GM23248 (cell line): Measurements from ENCODE around the gene GGT6. TPM values are rescaled to one million over a fixed set of nuclear protein-coding genes. Genes with fewer than 3 reads are reported as not detected.

Source experiments
- DNase-seq: peaks from one replicate; pipeline ENCODE4 v3.0.0-alpha.2; 2015
- H2AFZ ChIP-seq: fragments of 200-600 bp; sonication (generic); 2 replicates; pipeline ENCODE4 v1.6.1; 2016; ENCODE audit warnings: antibody characterized with exemption
- H3F3A ChIP-seq: fragments of 200-600 bp; sonication (generic); 2 replicates; pipeline ENCODE4 v1.6.1; 2016; ENCODE audit warnings: mild to moderate bottlenecking, antibody characterized with exemption, mixed run types; ENCODE audit not compliant: insufficient read depth
- H3K27ac ChIP-seq: fragments of 200-600 bp; sonication (generic); 2 replicates; pipeline ENCODE4 v1.5.1; 2016; ENCODE audit warnings: mild to moderate bottlenecking
- H3K27me3 ChIP-seq: fragments of 200-600 bp; sonication (generic); replicated peaks from 2 replicates; pipeline ENCODE4 v1.6.1; 2016; ENCODE audit warnings: mild to moderate bottlenecking; ENCODE audit not compliant: insufficient read depth
- H3K36me3 ChIP-seq: fragments of 200-600 bp; sonication (generic); 2 replicates; pipeline ENCODE4 v1.6.1; 2016; ENCODE audit warnings: low read depth, mild to moderate bottlenecking
- H3K4me1 ChIP-seq: fragments of 200-600 bp; sonication (generic); 2 replicates; pipeline ENCODE4 v1.6.1; 2016; ENCODE audit warnings: mild to moderate bottlenecking; ENCODE audit not compliant: insufficient read depth
- H3K4me2 ChIP-seq: fragments of 200-600 bp; sonication (generic); one replicate; pipeline ENCODE4 v1.6.1; 2016; ENCODE audit warnings: mild to moderate bottlenecking; ENCODE audit not compliant: unreplicated experiment
- H3K4me3 ChIP-seq: fragments of 200-600 bp; sonication (generic); 2 replicates; pipeline ENCODE4 v1.5.1; 2016; ENCODE audit warnings: mild to moderate bottlenecking
- H3K79me2 ChIP-seq: fragments of 200-600 bp; sonication (generic); 2 replicates; pipeline ENCODE4 v1.6.1; 2016; ENCODE audit warnings: mild to moderate bottlenecking; ENCODE audit not compliant: insufficient read depth
- H3K9ac ChIP-seq: fragments of 200-600 bp; sonication (generic); 2 replicates; pipeline ENCODE4 v1.6.1; 2016; ENCODE audit warnings: mild to moderate bottlenecking
- H3K9me2 ChIP-seq: fragments of 200-600 bp; sonication (generic); 2 replicates; pipeline ENCODE4 v1.6.1; 2016; ENCODE audit warnings: mixed run types, mild to moderate bottlenecking, moderate library complexity; ENCODE audit not compliant: insufficient read depth
- H3K9me3 ChIP-seq: fragments of 200-600 bp; sonication (generic); one replicate; pipeline ENCODE4 v1.6.1; 2017; ENCODE audit warnings: low read depth
- H4K20me1 ChIP-seq: fragments of 200-600 bp; sonication (generic); 2 replicates; pipeline ENCODE4 v1.6.0; 2016; ENCODE audit not compliant: insufficient read depth
- EZH2 ChIP-seq: fragments of 200-600 bp; sonication (generic); IDR thresholded peaks from 2 replicates; pipeline ENCODE4 v1.6.1; 2018; ENCODE audit warnings: antibody characterized with exemption, mild to moderate bottlenecking; ENCODE audit not compliant: insufficient read depth, poor library complexity, severe bottlenecking
- EZH2phosphoT487 ChIP-seq: fragments of 200-600 bp; sonication (generic); IDR thresholded peaks from 2 replicates; pipeline ENCODE4 v1.6.1; 2018; ENCODE audit warnings: antibody characterized with exemption, moderate library complexity, mild to moderate bottlenecking, low read depth; ENCODE audit not compliant: insufficient read depth
- WGBS, 2 experiments: methylation state at CpG; one replicate each; pipeline ENCODE4 v1.1.6; 2015 to 2017; ENCODE audit warnings: low lambda C conversion rate in 2 of 2, low coverage in 1 of 2; ENCODE audit errors: missing lambda C conversion rate in 2 of 2; 5-methylcytosine and 5-hydroxymethylcytosine counted together
- in situ Hi-C: fragments of 300-500 bp; cut with MboI; formaldehyde crosslinking; loops from 2 replicates; pipeline ENCODE4 v1.15.0; 2020
- polyA plus RNA-seq: library from polyadenylated mRNA; unstranded; fragments of >200 nt; fragmentation: Nextera tagmentation; extraction: Ambion mirVana; gene quantifications from 2 replicates; pipeline ENCODE4 v1.2.1, GENCODE V29; 2016
- total RNA-seq: library from RNA; depleted of rRNA; stranded (reverse); fragments of >200 nt; shearing (Covaris generic); gene quantifications from 2 replicates; pipeline ENCODE4 v1.2.3, GENCODE V29; 2014

GGT6 gene
- total and polyA plus RNA-seq, 2 experiments from 2014 or later = not detected

- in situ Hi-C loops = no loop called here
These were observed 1.1 kb downstream of the GGT6 start for GRCh38 chr17:4559139-4559791.

GRCh38 chr17:4558347-4558971, 1.9 kb downstream of the GGT6 start:
- Histone ChIP-seq H3K79me2 (peaks cover 20% of the 10 kb centered on the region), H4K20me1 (no peaks in the 10 kb centered on the region), H3K9ac (no peak overlapping the region), H3K4me1 (0 out of 2 replicates have a peak, but pooled peaks cover 2% of the 10 kb centered on the region), H3K27me3 (no peaks in the 10 kb centered on the region), H3K4me3 (no peak overlapping the region), H3K9me3 (no peaks in the 10 kb centered on the region), H3K4me2 (no peak overlapping the region), H3F3A (no peaks in the 10 kb centered on the region), H3K27ac (no peak overlapping the region), H3K9me2 (no peaks in the 10 kb centered on the region), H2AFZ (no peak overlapping the region), H3K36me3 (peaks cover 3% of the 10 kb centered on the region; the same call in 1 of the 2 replicates)
- in situ Hi-C loops = no loop called here
- no peak for DNase-seq
- no peak for TF ChIP-seq EZH2
- no peak for TF ChIP-seq EZH2phosphoT487
- WGBS, 2 experiments = 82 to 83% methylated on average over 22 to 24 of the region's 24 CpGs

More at GRCh38 chr17:4559139-4559791, 1.1 kb downstream of the GGT6 start:
- 51 to 60% methylated on average over 13 of the region's 17 CpGs for WGBS, 2 experiments
- H3K4me3 ChIP-seq = no peak overlapping the region
- no peak overlapping the region for H3K27ac ChIP-seq
- H4K20me1 ChIP-seq = no peaks in the 10 kb centered on the region
- TF ChIP-seq EZH2phosphoT487 = no peak
- TF ChIP-seq EZH2 = no peak
- H3K27me3 ChIP-seq = no peaks in the 10 kb centered on the region
- no peaks in the 10 kb centered on the region for H3K4me1 ChIP-seq
- no peaks in the 10 kb centered on the region for H3K9me2 ChIP-seq
- no peak overlapping the region for H3K4me2 ChIP-seq
- H3K9ac ChIP-seq = no peak overlapping the region
- H2AFZ ChIP-seq = no peak overlapping the region
- no peaks in the 10 kb centered on the region for H3K36me3 ChIP-seq
- no peaks in the 10 kb centered on the region for H3K9me3 ChIP-seq
- H3K79me2 ChIP-seq = peaks cover 12% of the 10 kb centered on the region
- DNase-seq = no peak
- H3F3A ChIP-seq = no peaks in the 10 kb centered on the region

GRCh38 chr17:4557626-4558346, 2.6 kb downstream of the GGT6 start:
- Histone ChIP-seq H3K27me3 (no peaks in the 10 kb centered on the region), H3F3A (no peaks in the 10 kb centered on the region), H3K9ac (no peak overlapping the region), H3K4me3 (no peak overlapping the region), H3K9me3 (no peaks in the 10 kb centered on the region), H4K20me1 (no peaks in the 10 kb centered on the region), H3K79me2 (peaks cover 27% of the 10 kb centered on the region), H3K4me1 (0 out of 2 replicates have a peak, but pooled peaks cover 2% of the 10 kb centered on the region), H3K4me2 (no peak overlapping the region), H3K27ac (no peak overlapping the region), H3K9me2 (no peaks in the 10 kb centered on the region), H2AFZ (no peak overlapping the region), H3K36me3 (peaks cover 9% of the 10 kb centered on the region; the same call in 1 of the 2 replicates)
- TF ChIP-seq EZH2phosphoT487 (no peak), EZH2 (no peak)
- WGBS, 2 experiments = 73 to 79% methylated on average over 6 of the region's 6 CpGs
- in situ Hi-C loops = no loop called here
- no peak for DNase-seq

GRCh38 chr17:4556996-4557395, 3.4 kb downstream of the GGT6 start:
- TF ChIP-seq EZH2 = no peak
- TF ChIP-seq EZH2phosphoT487 = no peak
- Histone ChIP-seq H3K9ac (no peak overlapping the region), H3K27me3 (no peaks in the 10 kb centered on the region), H3K4me1 (0 out of 2 replicates have a peak, but pooled peaks cover 2% of the 10 kb centered on the region), H3K79me2 (peaks cover 35% of the 10 kb centered on the region), H4K20me1 (no peaks in the 10 kb centered on the region), H2AFZ (no peak overlapping the region), H3K9me3 (no peaks in the 10 kb centered on the region), H3K4me3 (no peak overlapping the region), H3K9me2 (no peaks in the 10 kb centered on the region), H3K4me2 (no peak overlapping the region), H3F3A (no peaks in the 10 kb centered on the region), H3K27ac (no peak overlapping the region), H3K36me3 (peaks cover 17% of the 10 kb centered on the region; the same call in 1 of the 2 replicates)
- DNase-seq = no peak
- 81 to 84% methylated on average over 4 of the region's 4 CpGs for WGBS, 2 experiments
- in situ Hi-C loops = no loop called here
